HG03460 (cell line): Measurements from ENCODE around the gene CNNM4.

Source experiments
- ATAC-seq: cut with Tn5 transposase; IDR thresholded peaks from one replicate; pipeline ENCODE4 v1.9.1; 2021; ENCODE audit not compliant: unreplicated experiment

Gene CNNM4

DNA sequence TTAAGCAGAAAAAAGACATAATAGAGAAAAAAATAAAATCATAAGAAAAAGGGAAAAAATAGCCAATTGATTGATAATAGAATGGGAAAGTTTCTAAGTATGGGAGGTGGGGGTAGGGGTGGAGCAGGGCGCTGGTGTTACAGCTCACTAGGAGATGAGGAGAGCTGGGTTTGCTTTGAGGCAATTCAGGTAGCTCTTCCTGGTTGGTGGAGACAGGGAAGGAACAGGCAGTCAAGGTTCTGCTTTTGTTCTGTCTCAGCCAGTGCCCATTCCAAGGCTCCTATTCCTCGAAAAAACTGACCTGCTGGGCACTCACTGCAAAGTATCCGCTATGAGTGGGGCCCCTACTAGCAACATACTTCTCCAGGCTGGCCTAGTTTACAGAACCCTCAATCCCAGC is 1.7 kb upstream of the CNNM4 start:
- ATAC-seq: no peak

DNA sequence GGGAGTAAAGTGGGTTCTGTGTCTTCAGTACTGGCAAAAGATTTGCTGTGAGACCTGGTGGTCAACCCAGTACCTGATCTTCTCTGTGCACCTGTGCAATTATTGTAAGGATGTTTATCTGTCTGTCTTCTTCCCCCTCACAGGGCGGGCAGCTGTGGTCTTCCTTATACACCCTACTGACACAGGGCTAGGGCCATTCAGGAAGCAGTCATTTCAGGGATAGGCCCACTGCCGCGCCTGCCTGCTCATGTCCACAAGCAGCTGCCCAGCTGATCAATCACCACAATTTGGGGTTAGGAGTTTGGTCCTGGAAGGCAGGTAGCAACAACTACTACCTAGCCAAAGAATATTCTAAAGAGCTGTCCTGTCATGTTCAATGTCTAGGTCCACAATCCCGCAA is 1.2 kb upstream of the CNNM4 start:
- no peak for ATAC-seq

DNA sequence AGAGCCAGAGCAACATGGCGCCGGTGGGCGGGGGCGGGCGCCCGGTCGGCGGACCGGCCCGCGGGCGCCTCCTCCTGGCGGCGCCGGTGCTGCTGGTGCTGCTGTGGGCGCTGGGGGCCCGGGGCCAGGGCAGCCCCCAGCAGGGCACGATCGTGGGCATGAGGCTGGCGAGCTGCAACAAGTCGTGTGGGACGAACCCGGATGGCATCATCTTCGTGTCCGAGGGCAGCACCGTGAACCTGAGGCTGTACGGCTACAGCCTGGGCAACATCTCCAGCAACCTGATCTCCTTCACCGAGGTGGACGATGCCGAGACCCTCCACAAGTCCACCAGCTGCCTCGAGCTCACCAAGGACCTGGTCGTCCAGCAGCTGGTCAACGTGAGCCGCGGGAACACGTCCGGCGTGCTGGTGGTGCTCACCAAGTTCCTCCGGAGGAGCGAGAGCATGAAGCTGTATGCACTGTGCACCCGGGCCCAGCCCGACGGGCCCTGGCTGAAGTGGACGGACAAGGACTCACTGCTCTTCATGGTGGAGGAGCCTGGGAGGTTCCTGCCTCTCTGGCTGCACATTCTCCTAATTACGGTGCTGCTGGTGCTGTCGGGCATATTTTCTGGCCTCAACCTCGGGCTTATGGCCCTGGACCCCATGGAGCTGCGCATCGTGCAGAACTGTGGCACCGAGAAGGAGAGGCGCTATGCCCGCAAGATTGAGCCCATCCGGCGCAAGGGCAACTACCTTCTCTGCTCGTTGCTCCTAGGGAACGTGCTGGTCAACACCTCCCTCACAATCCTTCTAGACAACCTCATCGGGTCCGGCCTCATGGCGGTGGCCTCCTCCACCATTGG is 507 bp downstream of the CNNM4 start:
- ATAC-seq: peak; percentile 19

DNA sequence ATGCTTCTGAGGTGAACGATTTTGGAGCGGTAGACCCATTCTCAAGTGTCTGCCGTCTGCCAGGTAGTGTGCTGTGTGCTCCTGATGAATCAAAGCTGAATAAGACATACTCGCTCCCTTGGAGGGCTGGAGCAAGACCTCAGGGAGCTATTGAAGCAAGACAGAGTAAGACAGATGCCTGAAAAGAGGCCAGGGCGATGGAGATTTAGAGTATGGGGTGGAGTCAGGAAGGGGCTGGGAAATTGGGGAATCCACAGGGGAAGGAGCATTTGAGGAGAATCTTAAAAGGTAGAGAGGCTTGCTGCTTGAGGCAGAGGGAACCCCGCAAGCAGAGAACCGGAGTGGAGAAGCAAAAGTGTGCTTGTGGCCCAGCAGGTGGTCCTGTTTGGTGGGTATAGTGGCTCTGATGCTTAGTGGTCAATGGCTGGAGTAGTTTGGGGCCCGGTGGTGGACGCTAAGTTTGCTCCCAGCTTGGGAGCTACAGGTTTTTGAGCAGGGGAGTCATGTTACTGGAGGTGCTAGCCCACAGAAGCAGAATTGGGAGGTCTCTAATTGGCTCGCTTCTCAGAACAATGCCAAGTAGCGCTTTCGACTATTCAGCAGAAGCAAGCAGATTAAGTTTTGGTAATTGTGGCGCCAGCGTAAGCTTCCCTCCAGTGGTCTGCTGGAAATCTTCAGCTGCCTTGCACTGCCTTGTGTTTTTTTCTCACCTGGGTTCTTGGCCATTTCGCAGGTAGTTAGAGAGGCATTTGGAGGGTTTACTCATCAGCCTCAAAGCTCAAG is 2.0 kb downstream of the CNNM4 start:
- ATAC-seq: no peak

- ATAC-seq: no peak
Measured at GRCh38 chr2:96763511-96764252, 3.0 kb downstream of the CNNM4 start.

- ATAC-seq: no peak
Measured at GRCh38 chr2:96764253-96764637, 3.5 kb downstream of the CNNM4 start.

DNA sequence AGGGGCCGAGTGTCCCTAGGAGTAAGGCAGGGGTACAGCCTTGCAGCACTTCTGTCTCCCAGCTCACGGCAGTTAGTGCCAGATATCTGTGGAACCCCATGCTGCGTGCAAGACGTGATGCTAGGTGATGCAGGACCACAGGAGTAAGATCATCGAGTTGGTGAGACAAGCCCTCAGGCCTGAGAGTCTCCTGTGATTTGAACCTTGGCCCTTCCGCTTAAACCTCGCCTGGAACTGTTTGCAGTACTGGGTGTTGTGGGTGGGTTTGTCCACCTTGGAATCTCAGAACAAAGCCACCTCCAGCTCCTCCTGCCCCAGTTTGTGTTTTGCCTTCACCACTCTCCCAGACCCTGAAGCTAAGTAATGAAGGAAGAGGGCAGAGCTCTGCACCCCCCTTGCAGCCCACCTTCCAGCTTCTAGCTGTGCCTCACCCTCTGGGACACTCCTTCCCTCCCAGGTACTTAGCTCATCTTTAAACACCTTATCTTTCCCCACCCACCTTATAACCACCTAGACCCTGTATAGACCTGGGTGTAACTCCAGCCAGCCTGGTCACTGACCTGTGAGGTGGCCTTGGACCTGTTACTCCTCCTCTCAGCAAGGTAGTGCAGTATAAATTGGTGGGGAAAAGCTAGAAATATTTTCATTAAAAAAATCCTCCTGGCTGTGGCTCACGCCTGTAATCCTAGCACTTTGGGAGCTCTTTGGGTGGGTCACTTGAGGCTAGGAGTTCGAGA is 6.6 kb downstream of the CNNM4 start:
- ATAC-seq: no peak

GRCh38 chr2:96768083-96768561 is 7.4 kb downstream of the CNNM4 start:
- ATAC-seq: no peak

DNA sequence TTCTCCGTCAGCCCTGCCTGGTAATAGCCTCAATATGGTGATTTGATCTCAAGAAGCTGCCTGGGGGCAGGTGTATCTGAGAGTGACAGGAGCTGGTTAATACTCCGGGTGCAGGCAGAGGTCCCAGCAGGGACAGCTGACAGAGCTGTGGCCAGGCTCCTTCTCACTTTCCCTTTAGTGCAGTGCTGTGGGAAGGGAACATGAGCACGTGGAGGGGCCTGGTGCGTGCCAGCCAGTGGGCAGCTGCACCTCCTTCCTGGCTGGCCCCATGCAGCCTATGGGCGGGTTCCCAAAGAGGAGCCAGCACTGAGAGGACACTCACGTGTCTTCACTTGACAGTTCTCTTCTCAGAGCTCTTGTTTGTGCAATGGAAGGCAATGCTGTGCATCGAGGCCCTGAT is 9.1 kb downstream of the CNNM4 start:
- no peak for ATAC-seq

DNA sequence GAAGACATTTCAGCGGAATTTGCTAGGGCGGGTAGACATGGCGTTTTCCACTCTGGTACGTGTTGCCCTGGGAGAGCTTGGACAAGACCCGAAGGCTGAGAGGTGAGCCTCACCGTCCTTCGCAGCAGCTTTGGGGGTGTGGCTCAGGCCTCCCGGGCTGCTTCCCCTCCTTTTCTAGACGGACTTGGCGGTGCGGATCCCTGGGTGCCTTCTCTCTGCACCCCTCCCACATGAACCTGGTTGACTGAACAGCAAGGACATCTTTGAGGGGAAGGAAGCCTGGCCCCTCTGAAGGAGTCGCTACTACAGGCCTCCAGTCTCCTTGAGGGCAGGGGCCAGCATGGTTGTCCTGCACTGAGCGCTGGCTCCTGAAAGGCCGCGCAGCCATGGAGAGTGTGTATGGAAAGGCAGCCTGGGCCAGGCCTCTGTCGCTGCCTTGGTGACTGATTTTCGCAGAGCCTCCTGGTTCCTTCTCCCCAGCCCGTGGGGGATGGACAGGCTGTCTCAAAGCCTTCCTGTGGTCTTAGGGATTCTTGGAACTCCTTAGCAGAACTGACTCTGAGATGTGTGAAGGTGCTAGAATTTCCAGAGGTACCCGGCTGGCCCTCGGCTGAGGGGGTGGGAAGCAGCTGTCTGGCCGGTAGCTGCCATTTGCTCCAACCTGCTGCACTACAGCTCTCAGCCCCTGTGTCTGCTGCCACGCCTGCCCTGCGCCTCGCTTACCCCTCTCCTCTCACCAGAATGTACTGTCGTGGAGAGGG is 9.9 kb downstream of the CNNM4 start:
- no peak for ATAC-seq

DNA sequence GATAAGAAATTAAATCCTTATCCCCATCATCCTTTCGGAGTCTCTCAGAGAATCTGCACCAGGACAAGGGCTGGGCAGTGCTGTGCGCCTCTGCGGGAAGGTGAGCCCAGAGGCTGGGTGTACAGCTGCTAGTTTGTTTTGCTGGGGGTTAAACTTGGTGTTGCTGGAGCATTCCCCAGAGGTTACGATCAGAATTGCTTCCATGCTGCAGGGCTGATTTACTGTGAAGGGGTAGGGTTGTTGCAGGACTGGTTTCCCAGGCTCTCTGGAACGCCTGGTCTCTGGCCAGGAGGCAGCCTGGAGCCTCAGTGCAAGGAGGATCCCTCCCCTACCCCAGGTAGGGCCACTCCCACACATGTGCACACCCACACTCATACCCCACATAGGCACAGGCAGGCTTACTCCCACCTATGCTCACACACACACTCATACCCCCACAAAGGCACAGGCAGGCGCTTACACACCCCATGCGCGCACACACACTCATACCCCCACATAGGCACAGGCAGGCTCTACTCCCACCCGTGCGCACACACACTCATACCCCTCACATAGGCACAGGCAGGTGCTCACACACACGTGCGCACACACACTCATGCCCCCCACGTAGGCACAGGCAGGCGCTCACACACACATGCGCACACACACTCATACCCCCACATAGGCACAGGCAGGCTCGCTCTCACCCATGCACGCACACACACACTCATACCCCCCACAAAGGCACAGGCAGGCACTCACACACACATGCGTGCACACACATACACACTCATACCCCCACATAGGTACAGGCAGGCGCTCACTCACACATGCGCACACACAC is 11.3 kb downstream of the CNNM4 start:
- no peak for ATAC-seq

DNA sequence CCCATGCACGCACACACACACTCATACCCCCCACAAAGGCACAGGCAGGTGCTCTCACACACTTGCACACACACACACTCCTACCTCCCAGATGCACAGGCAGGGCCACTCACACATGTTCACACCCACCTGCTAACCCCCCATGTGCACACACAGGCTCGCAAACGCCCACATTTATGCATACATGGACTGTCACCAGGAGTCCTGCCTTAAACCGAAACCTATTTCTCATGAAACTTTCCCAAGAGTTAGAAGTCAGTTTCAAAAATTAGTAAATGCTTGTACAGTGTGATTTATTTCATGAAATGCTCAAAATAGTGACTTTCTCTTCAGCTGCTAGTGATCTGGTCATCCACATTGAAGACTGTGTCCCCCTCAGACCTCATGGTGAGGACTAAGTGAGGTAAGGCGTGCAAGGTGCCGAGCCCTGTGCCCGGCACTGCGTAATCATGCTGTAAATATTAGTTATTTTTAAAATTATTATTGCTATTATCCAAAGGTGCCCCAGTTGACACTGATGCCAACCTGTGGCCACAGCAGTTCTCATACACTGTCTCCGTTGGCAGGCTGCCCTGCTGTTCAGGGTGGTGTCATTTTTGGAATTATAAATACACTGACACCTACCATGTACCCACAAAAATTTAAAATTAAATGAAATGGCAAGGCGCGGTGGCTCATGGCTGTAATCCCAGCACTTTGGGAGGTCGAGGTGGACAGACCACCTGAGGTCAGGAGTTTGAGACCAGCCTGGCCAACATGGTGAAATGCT is 12.4 kb downstream of the CNNM4 start:
- ATAC-seq: no peak

GRCh38 chr2:96773922-96774321 is 13.2 kb downstream of the CNNM4 start:
- no peak for ATAC-seq

GRCh38 chr2:96775160-96775559 is 14.5 kb downstream of the CNNM4 start:
- ATAC-seq: no peak

GRCh38 chr2:96783388-96783787 is 22.7 kb downstream of the CNNM4 start:
- no peak for ATAC-seq

DNA sequence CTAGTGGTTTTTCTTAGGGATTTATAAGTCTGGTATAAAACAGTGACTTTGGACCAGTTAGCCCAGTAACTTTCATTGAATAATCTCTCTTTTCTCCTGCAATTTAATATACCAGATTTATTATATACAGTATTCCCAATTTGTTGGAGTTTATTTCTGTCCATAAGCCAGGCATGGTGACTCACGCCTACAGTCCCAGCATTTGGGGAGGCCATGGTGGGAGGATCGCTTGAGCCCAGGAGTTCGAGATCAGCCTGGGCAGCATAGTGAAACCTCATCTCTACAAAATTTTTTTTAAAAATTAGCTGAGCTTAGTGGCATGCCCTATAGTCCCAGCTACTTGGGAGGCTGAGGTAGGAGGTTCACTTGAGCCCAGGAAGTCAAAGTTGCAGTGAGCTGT is 26.7 kb downstream of the CNNM4 start:
- ATAC-seq: no peak

DNA sequence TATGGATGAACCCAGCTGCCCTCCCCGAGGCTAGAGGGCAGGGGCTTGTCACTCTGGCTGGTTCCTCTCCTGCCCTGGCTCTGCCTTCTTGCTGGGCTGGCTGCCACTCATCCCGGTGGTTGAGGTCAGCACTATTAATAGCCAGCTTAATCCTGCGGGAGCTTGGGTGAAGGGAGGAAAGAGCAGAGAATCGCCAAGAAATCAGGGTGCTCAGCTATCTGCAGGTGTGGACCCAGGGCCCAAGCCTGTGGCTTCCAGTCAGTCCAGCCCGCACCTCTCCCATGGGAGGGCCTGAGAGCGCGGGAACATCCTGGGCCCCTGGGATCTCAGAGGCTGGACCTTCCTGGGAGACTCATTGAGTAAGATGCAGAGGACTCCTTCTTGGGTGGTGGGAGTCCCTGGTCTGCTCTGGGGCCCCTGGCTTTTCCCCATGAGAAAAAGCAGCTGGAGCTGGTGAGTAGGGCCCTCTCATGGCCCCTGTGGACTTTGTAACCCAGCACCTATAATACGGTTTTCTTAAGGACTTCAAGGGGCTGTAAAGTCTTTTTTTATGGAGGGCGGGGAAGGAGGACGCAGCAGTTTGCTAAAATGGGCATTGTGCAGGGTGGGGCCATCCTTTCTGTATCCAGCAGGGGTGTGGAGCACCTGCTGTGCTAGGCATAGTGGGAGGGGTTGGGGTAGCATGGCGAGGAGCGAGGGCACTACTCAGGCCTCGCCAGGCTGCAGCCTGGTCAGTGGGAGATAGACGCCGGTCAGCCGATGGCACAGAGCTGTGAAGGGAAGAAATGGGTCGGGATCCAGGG is 27.9 kb downstream of the CNNM4 start:
- ATAC-seq: no peak

DNA sequence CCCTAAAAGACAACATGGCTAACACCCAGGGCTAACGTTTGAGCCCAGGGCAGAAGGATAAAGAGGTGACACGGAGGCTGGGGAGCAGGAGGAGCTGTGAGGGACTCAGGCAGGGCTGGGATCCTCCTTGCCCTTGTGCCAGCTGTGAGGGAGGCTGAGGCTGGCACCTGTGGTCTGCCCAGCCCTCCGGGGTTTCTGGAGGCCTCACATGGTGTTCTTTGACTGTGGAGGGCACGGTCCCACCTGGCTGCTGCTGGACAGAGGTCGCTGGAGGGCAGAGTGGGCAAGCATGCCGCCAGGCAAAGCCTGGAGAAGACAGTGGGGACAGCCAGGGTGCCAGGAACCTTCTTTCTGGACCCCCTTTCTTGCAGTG is 28.5 kb downstream of the CNNM4 start:
- ATAC-seq: no peak
